ENCODE data around the gene HPSE. TPM values are rescaled to one million over a fixed set of nuclear protein-coding genes. Genes with fewer than 3 reads are reported as not detected.

Gene HPSE
- total and polyA plus RNA-seq, 2 of the 8 experiments (the other 6 are each of a cell fraction or from before 2014, with no cell fraction given) = 1.5 to 5.0 TPM

- TF ChIP-seq GABPA (IDR thresholded peaks at IDR 0.05; ENCODE audit: borderline replicate concordance, insufficient read depth, low read length) (no peak), RAD21 (IDR thresholded peaks at IDR 0.05 in 1 of 2, conservative IDR thresholded peaks at IDR 0.05 in 1 of 2; ENCODE audit: low read depth in 2 of 2, low read length in 2 of 2) (no peak), CHD7 (IDR thresholded peaks at IDR 0.05; ENCODE audit: insufficient replicate concordance, low read length) (no peak)
Measured at GRCh38 chr4:83263106-83263505, 71.5 kb downstream of the HPSE start (continued).
